Parathyroid adenoma (tissue), 2 donors: Measurements from ENCODE around the gene SPAG16.

ENCODE experiments used
- H2AFZ ChIP-seq: fragments of 300-600 bp; sonication (generic); one replicate; pipeline ENCODE4 v1.7.0; 2017; ENCODE audit warnings: antibody characterized with exemption, mild to moderate bottlenecking
- H3K27ac ChIP-seq: fragments of 300-600 bp; sonication (generic); one replicate; pipeline ENCODE4 v1.7.0; 2017
- H3K27me3 ChIP-seq: fragments of 300-600 bp; sonication (generic); one replicate; pipeline ENCODE4 v1.7.0; 2017; ENCODE audit warnings: low read length; ENCODE audit not compliant: control insufficient read depth, insufficient read depth
- H3K36me3 ChIP-seq: fragments of 300-600 bp; sonication (generic); one replicate; pipeline ENCODE4 v1.7.0; 2017; ENCODE audit warnings: low read length; ENCODE audit not compliant: control insufficient read depth, insufficient read depth
- H3K4me1 ChIP-seq: fragments of 300-600 bp; sonication (generic); one replicate; pipeline ENCODE4 v1.7.0; 2017; ENCODE audit warnings: control low read depth
- H3K4me2 ChIP-seq: fragments of 300-600 bp; sonication (generic); one replicate; pipeline ENCODE4 v1.7.0; 2017; ENCODE audit warnings: low read length
- H3K4me3 ChIP-seq: fragments of 300-600 bp; sonication (generic); one replicate; pipeline ENCODE4 v1.7.0; 2017; ENCODE audit warnings: low read depth, low read length
- H3K79me2 ChIP-seq: fragments of 300-600 bp; sonication (generic); one replicate; pipeline ENCODE4 v1.7.0; 2017; ENCODE audit warnings: control low read depth
- H3K9ac ChIP-seq: fragments of 300-600 bp; sonication (generic); one replicate; pipeline ENCODE4 v1.7.0; 2017; ENCODE audit warnings: mild to moderate bottlenecking
- H3K9me3 ChIP-seq: fragments of 300-600 bp; sonication (generic); one replicate; pipeline ENCODE4 v1.7.0; 2017; ENCODE audit warnings: low read length; ENCODE audit not compliant: control insufficient read depth
- TF ChIP-seq, protein P1 (sequence below): fragments of 300-600 bp; sonication (generic); IDR thresholded peaks from one replicate; pipeline ENCODE4 v1.7.0; 2017; ENCODE audit warnings: antibody characterized with exemption, mild to moderate bottlenecking
- donor health status: primary hyperparathyroidism.

The SPAG16 gene

DNA sequence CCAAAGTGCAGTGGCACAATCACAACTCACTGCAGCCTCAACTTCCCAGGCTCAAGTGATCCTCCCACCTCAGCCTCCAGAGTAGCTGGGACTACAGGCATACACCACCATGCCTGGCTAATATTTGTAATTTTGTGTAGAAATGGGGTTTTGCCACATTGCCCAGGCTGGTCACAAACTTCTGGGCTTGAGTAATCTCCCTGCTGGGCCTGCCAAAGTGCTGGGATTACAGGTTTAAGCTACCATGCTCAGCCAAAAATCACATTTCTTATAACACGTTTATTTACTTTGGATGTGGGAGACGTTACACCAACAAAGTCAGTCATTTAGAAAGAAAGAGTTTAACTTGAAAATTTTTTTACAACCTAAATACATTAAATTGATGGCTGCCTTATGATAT is 917.6 kb downstream of the SPAG16 start:
- H3K9ac ChIP-seq: no peak overlapping the region
- TF ChIP-seq, protein P1, sequence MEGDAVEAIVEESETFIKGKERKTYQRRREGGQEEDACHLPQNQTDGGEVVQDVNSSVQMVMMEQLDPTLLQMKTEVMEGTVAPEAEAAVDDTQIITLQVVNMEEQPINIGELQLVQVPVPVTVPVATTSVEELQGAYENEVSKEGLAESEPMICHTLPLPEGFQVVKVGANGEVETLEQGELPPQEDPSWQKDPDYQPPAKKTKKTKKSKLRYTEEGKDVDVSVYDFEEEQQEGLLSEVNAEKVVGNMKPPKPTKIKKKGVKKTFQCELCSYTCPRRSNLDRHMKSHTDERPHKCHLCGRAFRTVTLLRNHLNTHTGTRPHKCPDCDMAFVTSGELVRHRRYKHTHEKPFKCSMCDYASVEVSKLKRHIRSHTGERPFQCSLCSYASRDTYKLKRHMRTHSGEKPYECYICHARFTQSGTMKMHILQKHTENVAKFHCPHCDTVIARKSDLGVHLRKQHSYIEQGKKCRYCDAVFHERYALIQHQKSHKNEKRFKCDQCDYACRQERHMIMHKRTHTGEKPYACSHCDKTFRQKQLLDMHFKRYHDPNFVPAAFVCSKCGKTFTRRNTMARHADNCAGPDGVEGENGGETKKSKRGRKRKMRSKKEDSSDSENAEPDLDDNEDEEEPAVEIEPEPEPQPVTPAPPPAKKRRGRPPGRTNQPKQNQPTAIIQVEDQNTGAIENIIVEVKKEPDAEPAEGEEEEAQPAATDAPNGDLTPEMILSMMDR: no peak
- H3K4me3 ChIP-seq: no peak overlapping the region
- H3K36me3 ChIP-seq: no peaks in the 10 kb centered on the region
- no peaks in the 10 kb centered on the region for H3K27me3 ChIP-seq
- H3K9me3 ChIP-seq: peaks cover 2% of the 10 kb centered on the region
- no peaks in the 10 kb centered on the region for H3K4me1 ChIP-seq
- no peak overlapping the region for H3K4me2 ChIP-seq
- no peaks in the 10 kb centered on the region for H3K79me2 ChIP-seq
- no peak overlapping the region for H3K27ac ChIP-seq
- no peak overlapping the region for H2AFZ ChIP-seq

DNA sequence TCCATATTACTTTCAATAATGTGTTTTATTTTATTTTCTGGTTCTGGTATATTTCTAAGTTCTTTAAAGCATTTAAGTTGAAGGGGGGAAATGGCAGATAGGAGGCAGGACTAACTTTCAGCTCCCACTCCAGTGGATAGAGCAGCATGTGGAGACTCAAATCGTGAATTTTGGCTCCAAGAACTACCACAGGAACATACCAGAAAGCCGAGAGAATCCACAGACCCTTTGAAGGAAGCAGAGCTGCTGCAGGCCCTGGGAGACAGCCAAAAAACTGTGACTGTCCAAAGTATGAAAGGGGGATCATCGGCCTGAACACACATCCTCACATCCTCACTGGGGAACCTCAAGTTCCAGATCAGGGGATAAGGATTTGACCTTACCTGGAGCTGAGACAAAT is 919.0 kb downstream of the SPAG16 start:
- Histone ChIP-seq H3K36me3 (no peaks in the 10 kb centered on the region), H3K27me3 (no peaks in the 10 kb centered on the region), H3K9ac (no peak overlapping the region), H3K4me3 (no peak overlapping the region), H3K79me2 (no peaks in the 10 kb centered on the region), H3K9me3 (peaks cover 2% of the 10 kb centered on the region), H3K27ac (no peak overlapping the region), H2AFZ (no peak overlapping the region), H3K4me2 (no peak overlapping the region), H3K4me1 (no peaks in the 10 kb centered on the region)
- TF ChIP-seq, protein P1: no peak

DNA sequence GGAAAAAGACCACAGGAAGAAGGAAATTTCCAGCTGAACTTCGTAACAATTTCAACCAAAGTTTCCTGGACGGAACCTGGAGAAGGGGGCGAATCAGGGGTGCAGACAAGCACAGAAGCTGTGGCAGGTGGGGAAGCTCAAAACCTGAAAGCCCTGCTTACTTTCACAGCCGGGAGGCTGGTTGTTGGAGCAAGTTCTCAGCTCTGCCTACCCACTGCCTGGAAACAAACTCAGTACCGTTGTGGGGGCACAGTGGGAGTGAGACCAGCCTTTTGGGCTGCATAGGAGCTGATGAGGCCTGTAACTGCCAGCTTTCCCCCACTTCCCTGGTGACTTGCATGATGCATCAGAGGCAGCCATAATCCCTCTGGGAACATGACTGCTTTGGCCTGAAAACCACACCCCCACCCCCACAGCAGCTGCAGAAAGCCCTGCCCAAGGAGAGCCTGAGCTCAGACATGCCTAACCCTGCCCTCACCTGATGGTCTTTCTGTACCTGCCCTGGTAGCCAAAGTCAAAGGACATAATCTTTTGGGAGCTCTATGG is 919.6 kb downstream of the SPAG16 start:
- H3K9me3 ChIP-seq: peaks cover 2% of the 10 kb centered on the region
- no peak overlapping the region for H3K4me3 ChIP-seq
- no peaks in the 10 kb centered on the region for H3K36me3 ChIP-seq
- H3K4me1 ChIP-seq: no peaks in the 10 kb centered on the region
- H3K27me3 ChIP-seq: no peaks in the 10 kb centered on the region
- H3K27ac ChIP-seq: no peak overlapping the region
- no peak overlapping the region for H3K9ac ChIP-seq
- no peak overlapping the region for H3K4me2 ChIP-seq
- no peaks in the 10 kb centered on the region for H3K79me2 ChIP-seq
- TF ChIP-seq, protein P1: no peak
- H2AFZ ChIP-seq: no peak overlapping the region

DNA sequence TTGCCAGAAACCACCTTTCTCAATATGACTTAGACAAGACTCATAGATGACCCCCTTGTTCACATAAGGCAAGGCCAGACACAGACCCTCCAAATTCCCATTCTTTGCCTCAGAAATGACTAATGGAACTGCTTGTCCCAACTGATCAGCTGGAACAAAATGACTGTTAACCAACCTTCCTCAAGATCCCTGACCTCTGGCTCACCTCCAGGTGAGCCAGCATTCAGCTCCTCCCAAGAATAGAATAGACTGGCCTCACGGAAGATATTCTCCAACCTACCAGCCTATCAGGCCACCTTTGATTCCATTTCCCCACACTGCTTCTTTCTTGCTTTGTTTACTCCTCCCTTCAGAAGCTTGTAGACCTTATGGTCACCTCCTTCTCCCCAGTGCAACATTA is 930.8 kb downstream of the SPAG16 start:
- Histone ChIP-seq H3K4me3 (no peak overlapping the region), H3K4me2 (no peak overlapping the region), H3K9ac (no peak overlapping the region), H3K9me3 (no peaks in the 10 kb centered on the region), H2AFZ (no peak overlapping the region), H3K27me3 (no peaks in the 10 kb centered on the region), H3K79me2 (no peaks in the 10 kb centered on the region), H3K4me1 (no peaks in the 10 kb centered on the region), H3K36me3 (no peaks in the 10 kb centered on the region), H3K27ac (no peak overlapping the region)
- TF ChIP-seq, protein P1: no peak

DNA sequence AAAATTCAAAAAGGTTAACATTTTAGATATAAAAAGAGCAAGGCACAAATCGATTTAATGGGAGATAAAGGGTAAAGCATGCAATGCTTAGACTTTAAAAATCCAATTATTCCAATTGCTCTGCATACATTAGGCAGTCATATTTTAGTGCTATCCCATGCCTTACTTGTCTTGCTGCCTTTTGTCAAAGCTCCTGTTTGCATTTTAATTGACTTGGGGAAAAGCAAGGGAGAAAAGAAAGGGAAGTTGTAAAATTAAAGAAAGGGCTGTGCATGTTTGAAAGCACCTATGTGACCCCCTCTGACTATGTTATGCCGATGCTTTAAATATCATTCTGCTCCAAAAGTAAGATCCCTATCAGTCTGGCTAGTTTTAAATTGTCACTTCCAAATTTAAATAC is 932.9 kb downstream of the SPAG16 start:
- H3K79me2 ChIP-seq: no peaks in the 10 kb centered on the region
- H2AFZ ChIP-seq: no peak overlapping the region
- H3K9me3 ChIP-seq: no peaks in the 10 kb centered on the region
- H3K9ac ChIP-seq: no peak overlapping the region
- no peaks in the 10 kb centered on the region for H3K36me3 ChIP-seq
- H3K4me1 ChIP-seq: no peaks in the 10 kb centered on the region
- H3K4me3 ChIP-seq: no peak overlapping the region
- H3K27ac ChIP-seq: no peak overlapping the region
- TF ChIP-seq, protein P1: no peak
- H3K27me3 ChIP-seq: no peaks in the 10 kb centered on the region
- H3K4me2 ChIP-seq: no peak overlapping the region
